Measurements from ENCODE around the gene BRAP. TPM values are rescaled to one million over a fixed set of nuclear protein-coding genes. Genes with fewer than 3 reads are reported as not detected.

BRAP gene, protein sequence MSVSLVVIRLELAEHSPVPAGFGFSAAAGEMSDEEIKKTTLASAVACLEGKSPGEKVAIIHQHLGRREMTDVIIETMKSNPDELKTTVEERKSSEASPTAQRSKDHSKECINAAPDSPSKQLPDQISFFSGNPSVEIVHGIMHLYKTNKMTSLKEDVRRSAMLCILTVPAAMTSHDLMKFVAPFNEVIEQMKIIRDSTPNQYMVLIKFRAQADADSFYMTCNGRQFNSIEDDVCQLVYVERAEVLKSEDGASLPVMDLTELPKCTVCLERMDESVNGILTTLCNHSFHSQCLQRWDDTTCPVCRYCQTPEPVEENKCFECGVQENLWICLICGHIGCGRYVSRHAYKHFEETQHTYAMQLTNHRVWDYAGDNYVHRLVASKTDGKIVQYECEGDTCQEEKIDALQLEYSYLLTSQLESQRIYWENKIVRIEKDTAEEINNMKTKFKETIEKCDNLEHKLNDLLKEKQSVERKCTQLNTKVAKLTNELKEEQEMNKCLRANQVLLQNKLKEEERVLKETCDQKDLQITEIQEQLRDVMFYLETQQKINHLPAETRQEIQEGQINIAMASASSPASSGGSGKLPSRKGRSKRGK
- 15.7 and 19.6 TPM in 2 replicates for total RNA-seq

GRCh38 chr12:111685811-111686573 lies at the start of gene BRAP, which contains the start of gene ACAD10:
Gene BRAP (minus strand): TSS chr12:111685956. CDS start chr12:111685792, 164 bp downstream.
Gene ACAD10 (plus strand): TSS chr12:111686053. CDS start chr12:111692710, 6,657 bp downstream.

DNA sequence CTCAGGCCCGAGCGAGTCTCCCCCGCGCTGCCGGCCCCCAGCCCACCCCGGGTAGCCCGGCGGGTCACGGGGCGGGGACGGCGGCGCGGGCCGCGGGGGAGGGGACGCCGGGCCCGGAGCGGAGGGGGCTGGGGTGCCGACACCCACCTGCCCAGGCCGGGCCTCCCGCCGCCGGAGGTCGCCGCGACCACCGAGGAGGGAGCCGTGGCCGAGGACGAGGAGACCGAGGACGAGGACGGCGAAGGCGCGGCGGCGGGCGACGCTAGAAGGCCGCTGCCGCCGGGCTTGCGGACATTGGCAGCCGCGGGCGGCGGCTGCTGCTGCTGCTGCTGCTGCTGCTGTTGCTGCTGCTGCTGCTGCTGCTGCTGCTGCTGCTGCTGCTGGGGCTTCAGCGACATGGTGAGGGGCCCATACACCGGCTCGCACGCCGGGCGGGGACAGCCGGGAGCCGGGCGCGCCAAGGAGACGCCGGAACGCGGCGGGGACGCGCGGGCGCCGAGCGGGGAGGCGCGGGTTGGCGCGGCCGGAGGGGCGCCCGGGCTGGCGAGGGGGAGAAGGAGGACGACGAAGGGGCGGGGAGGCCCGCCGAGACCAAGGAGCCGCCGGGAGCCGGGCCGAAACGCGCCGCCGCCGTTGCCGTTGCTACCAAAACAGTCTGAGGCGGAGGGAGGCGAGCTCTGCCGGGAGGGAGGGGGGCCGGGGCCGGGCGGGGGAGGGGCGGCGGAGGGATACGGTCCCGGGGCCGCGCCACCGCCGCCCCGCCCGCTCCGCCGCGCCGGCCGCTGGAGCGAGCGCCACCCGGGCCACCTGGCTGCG lies 86.9 kb downstream of the BRAP start, which contains the start of gene ATXN2:
Gene ATXN2 (minus strand): TSS at position 679 of the 816 bp plus-strand sequence. CDS start 281 bp downstream, at position 398.

Other genes starting within 250 kb of the BRAP start
- 16.5 and 19.6 TPM in 2 replicates for gene ATXN2, start 86.6 kb downstream of the BRAP start, total RNA-seq
- 9.6 and 12.2 TPM in 2 replicates for gene ACAD10, start 97 bp upstream of the BRAP start, total RNA-seq
- gene ALDH2, start 81.0 kb upstream of the BRAP start, total RNA-seq = 136 and 170 TPM in 2 replicates
- gene MAPKAPK5, start 156.3 kb upstream of the BRAP start, total RNA-seq = 18.0 and 19.6 TPM in 2 replicates

Measured in dermis lymphatic vessel endothelial cell (primary cell).